Measurements from ENCODE around the gene EXO5.

- TF ChIP-seq ZNF280B (CRISPR knock-in tag; IDR thresholded peaks at IDR 0.05; ENCODE audit: borderline replicate concordance): no peak
- TF ChIP-seq MAFK (conservative IDR thresholded peaks at IDR 0.05 in 1 of 2, IDR thresholded peaks at IDR 0.05 in 1 of 2; ENCODE audit: low read length in 2 of 2): no peak
- no peak for TF ChIP-seq CTCF (CRISPR knock-in tag; IDR thresholded peaks at IDR 0.05)
- TF ChIP-seq POLR2A (IDR thresholded peaks at IDR 0.05; ENCODE audit: insufficient read depth in 1 of 2, low read depth in 2 of 2, low read length in 2 of 2): no peak
- TF ChIP-seq ZBTB44 (CRISPR knock-in tag; IDR thresholded peaks at IDR 0.05): no peak
- TF ChIP-seq FOXM1 (CRISPR knock-in tag; IDR thresholded peaks at IDR 0.05): no peak
- TF ChIP-seq KLF11 (CRISPR knock-in tag; IDR thresholded peaks at IDR 0.05): no peak
- no peak for TF ChIP-seq ZNF800 (CRISPR knock-in tag; IDR thresholded peaks at IDR 0.05)
- TF ChIP-seq GABPA (IDR thresholded peaks at IDR 0.05; ENCODE audit: low read depth, low read length): no peak
- TF ChIP-seq GABPA (CRISPR knock-in tag; IDR thresholded peaks at IDR 0.05; ENCODE audit: low read depth): no peak
- TF ChIP-seq YY1 (IDR thresholded peaks at IDR 0.05; ENCODE audit: insufficient read depth, insufficient replicate concordance, low read depth, low read length): no peak
- TF ChIP-seq TGIF2 (CRISPR knock-in tag; IDR thresholded peaks at IDR 0.05): no peak
- no peak; the same call in 1 of the 2 replicates for TF ChIP-seq ZBTB43 (CRISPR knock-in tag; conservative IDR thresholded peaks at IDR 0.05)
Observed at GRCh38 chr1:40535732-40536131, 27.2 kb downstream of the EXO5 start.
